Upper lobe of right lung (tissue), 1 donor: ENCODE results near the gene PRKAB1. TPM values are rescaled to one million over a fixed set of nuclear protein-coding genes. Genes with fewer than 3 reads are reported as not detected.

ENCODE experiments used
- ATAC-seq: fragments of 200-7000 bp; cut with Tn5 transposase; one replicate; pipeline ENCODE4 v1.9.1; 2020; ENCODE audit warnings: mild to moderate bottlenecking, moderate library complexity
- DNase-seq: peaks from one replicate; pipeline ENCODE4 v3.0.0-alpha.2; 2020
- H3K27ac ChIP-seq: fragments of 200-600 bp; one replicate; pipeline ENCODE4 v1.8.0; 2022
- H3K27me3 ChIP-seq: fragments of 200-600 bp; one replicate; pipeline ENCODE4 v1.8.0; 2022; ENCODE audit warnings: mild to moderate bottlenecking
- H3K36me3 ChIP-seq: fragments of 200-600 bp; one replicate; pipeline ENCODE4 v1.8.0; 2022
- H3K4me1 ChIP-seq: fragments of 200-600 bp; one replicate; pipeline ENCODE4 v1.8.0; 2022
- H3K4me3 ChIP-seq: fragments of 200-600 bp; one replicate; pipeline ENCODE4 v1.8.0; 2022; ENCODE audit warnings: mild to moderate bottlenecking
- H3K9me3 ChIP-seq: fragments of 200-600 bp; one replicate; pipeline ENCODE4 v1.8.0; 2022
- CTCF ChIP-seq: fragments of 200-600 bp; IDR thresholded peaks from one replicate; pipeline ENCODE4 v1.8.0; 2022; ENCODE audit warnings: antibody characterized with exemption
- intact Hi-C: fragments of 100-400 bp; cut with DNase I; formaldehyde crosslinking; loops from one replicate; pipeline ENCODE4 v1.11.0; 2022
- total RNA-seq: library from RNA; stranded (reverse); fragmentation: NEBNext Ultra II Directional; extraction: Animal tissue kit (Norgen Biotek cat#: 25700); gene quantifications from one replicate; pipeline ENCODE4 v1.2.1, GENCODE V29; 2021
- donor health status: DM: no; HTN: yes; CAD: no; lungs with severe emphysema.

Gene PRKAB1
- total RNA-seq, 1 donor from 2014 or later, result 54.7 TPM

GRCh38 chr12:119682639-119683252 lies 14.8 kb downstream of the PRKAB1 start:
- Histone ChIP-seq H3K4me1 (peaks cover 15% of the 10 kb centered on the region), H3K27me3 (no peaks in the 10 kb centered on the region), H3K27ac (peak overlapping the region; percentile 51), H3K9me3 (no peaks in the 10 kb centered on the region), H3K36me3 (peaks cover 46% of the 10 kb centered on the region), H3K4me3 (no peak overlapping the region)
- ATAC-seq (peak; percentile 66), DNase-seq (no peak)
- intact Hi-C loops, result no loop called here
- no peak for TF ChIP-seq CTCF

GRCh38 chr12:119683413-119683812 lies 15.5 kb downstream of the PRKAB1 start:
- Histone ChIP-seq H3K27ac (no peak overlapping the region), H3K4me1 (peaks cover 15% of the 10 kb centered on the region), H3K36me3 (peaks cover 40% of the 10 kb centered on the region), H3K9me3 (no peaks in the 10 kb centered on the region), H3K27me3 (no peaks in the 10 kb centered on the region), H3K4me3 (no peak overlapping the region)
- intact Hi-C loops, result no loop called here
- no peak for DNase-seq
- no peak for TF ChIP-seq CTCF
- ATAC-seq, result no peak

GRCh38 chr12:119683816-119684215 lies 15.9 kb downstream of the PRKAB1 start:
- Histone ChIP-seq H3K9me3 (no peaks in the 10 kb centered on the region), H3K27ac (no peak overlapping the region), H3K36me3 (peaks cover 36% of the 10 kb centered on the region), H3K4me3 (no peak overlapping the region), H3K27me3 (no peaks in the 10 kb centered on the region), H3K4me1 (peaks cover 15% of the 10 kb centered on the region)
- no peak for TF ChIP-seq CTCF
- DNase-seq (no peak), ATAC-seq (no peak)
- intact Hi-C loops, result no loop called here

GRCh38 chr12:119684711-119685369 lies 16.9 kb downstream of the PRKAB1 start:
- no peaks in the 10 kb centered on the region for H3K9me3 ChIP-seq
- no peak for DNase-seq
- no peak for ATAC-seq
- peaks cover 25% of the 10 kb centered on the region for H3K36me3 ChIP-seq
- peaks cover 15% of the 10 kb centered on the region for H3K4me1 ChIP-seq
- TF ChIP-seq CTCF, result no peak
- no peaks in the 10 kb centered on the region for H3K27me3 ChIP-seq
- no peak overlapping the region for H3K4me3 ChIP-seq
- H3K27ac ChIP-seq, result no peak overlapping the region
- intact Hi-C loops, result no loop called here

- H3K9me3 ChIP-seq, result no peaks in the 10 kb centered on the region
- no peak for TF ChIP-seq CTCF
- peaks cover 20% of the 10 kb centered on the region for H3K36me3 ChIP-seq
- H3K4me1 ChIP-seq, result peaks cover 15% of the 10 kb centered on the region
- no peak for ATAC-seq
- H3K27ac ChIP-seq, result no peak overlapping the region
- no peak for DNase-seq
- H3K4me3 ChIP-seq, result no peak overlapping the region
- intact Hi-C loops, result no loop called here
- H3K27me3 ChIP-seq, result no peaks in the 10 kb centered on the region
Measured at GRCh38 chr12:119685375-119685774, 17.4 kb downstream of the PRKAB1 start.
